NB4 (cell line): ENCODE measurements around the gene AXIN2.

Source experiments
- CTCF ChIP-seq: IDR thresholded peaks from one replicate; pipeline ENCODE4 v1.5.1; 2012; ENCODE audit warnings: low read depth, low read length
- POLR2A ChIP-seq: IDR thresholded peaks from 2 replicates; pipeline ENCODE4 v1.6.1; 2011; ENCODE audit warnings: mild to moderate bottlenecking; ENCODE audit not compliant: insufficient read length; ENCODE audit errors: extremely low read depth

GRCh38 chr17:65593092-65593854 lies 31.8 kb upstream of the AXIN2 start:
- no peak for TF ChIP-seq CTCF
- no peak for TF ChIP-seq POLR2A
